ENCODE data around the gene ZNF613.
"Not testable (repeated sequence)": the region's sequence is repeated elsewhere in the genome, so short reads cannot be mapped to it uniquely, and the experiment has no call there.

ZNF613 gene

DNA sequence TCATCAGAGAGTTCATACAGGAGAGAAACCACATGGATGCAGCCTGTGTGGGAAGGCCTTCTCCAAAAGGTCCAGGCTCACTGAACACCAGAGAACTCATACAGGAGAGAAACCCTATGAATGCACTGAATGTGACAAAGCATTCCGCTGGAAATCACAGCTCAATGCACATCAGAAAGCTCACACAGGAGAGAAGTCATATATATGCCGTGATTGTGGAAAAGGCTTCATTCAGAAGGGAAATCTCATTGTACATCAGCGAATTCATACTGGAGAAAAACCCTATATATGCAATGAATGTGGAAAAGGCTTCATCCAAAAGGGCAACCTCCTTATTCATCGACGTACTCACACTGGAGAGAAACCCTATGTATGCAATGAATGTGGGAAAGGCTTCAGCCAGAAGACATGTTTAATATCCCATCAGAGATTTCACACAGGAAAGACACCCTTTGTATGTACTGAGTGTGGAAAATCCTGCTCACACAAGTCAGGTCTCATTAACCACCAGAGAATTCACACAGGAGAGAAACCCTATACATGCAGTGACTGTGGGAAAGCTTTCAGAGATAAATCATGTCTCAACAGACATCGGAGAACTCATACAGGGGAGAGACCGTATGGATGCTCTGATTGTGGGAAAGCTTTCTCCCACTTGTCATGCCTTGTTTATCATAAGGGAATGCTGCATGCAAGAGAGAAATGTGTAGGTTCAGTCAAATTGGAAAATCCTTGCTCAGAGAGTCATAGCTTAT lies 17.7 kb downstream of the ZNF613 start:
- no peak for DNase-seq (ENCODE audit: low read depth)

GRCh38 chr19:51946602-51947001 lies 19.3 kb downstream of the ZNF613 start:
- DNase-seq (ENCODE audit: low read depth): no peak

GRCh38 chr19:51948975-51949374 lies 21.7 kb downstream of the ZNF613 start:
- no peak for DNase-seq (ENCODE audit: low read depth)

- DNase-seq (ENCODE audit: low read depth): not testable (repeated sequence)
These were observed 30.6 kb downstream of the ZNF613 start for GRCh38 chr19:51957846-51958245.

DNA sequence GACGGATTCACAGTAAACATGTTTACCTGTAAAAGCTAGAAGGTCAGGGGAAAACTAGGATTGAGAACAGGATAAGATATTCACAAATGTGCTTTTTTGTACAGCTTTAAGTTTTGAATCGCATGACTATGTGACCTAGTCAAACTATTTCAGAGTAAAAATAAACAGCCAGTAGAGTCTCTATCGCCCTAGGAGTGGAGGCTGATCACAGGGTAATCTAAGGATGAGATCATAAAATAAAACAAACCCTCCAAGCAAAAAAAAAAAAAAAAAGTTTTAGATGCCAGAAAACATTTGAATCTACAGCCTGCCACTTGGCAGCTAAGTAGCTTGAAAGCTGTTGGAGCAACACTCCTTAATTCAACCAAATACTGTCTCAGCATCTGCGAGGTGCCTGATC lies 32.5 kb downstream of the ZNF613 start:
- DNase-seq (ENCODE audit: low read depth): no peak

GRCh38 chr19:51960621-51961233 lies 33.5 kb downstream of the ZNF613 start:
- not testable (repeated sequence) for DNase-seq (ENCODE audit: low read depth)

- no peak for DNase-seq (ENCODE audit: low read depth)
These were observed 38.3 kb downstream of the ZNF613 start for GRCh38 chr19:51965583-51965982.

DNA sequence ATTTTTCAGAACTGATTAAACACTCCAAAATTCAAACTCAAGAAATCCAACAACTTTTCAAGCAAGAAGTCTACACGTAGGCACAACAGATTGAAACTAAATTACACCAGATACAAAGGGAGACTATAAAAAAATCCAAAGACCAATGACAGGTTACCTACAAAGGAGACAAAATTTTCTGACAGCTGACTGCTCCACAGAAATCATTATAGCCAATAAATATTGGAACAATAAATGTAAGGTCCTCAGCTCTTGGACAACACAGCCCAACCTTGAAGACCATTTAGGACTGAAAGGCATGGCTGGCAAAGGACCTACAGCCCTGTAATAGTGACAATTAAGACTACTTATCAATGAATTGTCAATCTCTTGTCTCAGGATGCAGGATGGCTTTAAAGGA lies 43.4 kb downstream of the ZNF613 start:
- no peak for DNase-seq (ENCODE audit: low read depth)

DNA sequence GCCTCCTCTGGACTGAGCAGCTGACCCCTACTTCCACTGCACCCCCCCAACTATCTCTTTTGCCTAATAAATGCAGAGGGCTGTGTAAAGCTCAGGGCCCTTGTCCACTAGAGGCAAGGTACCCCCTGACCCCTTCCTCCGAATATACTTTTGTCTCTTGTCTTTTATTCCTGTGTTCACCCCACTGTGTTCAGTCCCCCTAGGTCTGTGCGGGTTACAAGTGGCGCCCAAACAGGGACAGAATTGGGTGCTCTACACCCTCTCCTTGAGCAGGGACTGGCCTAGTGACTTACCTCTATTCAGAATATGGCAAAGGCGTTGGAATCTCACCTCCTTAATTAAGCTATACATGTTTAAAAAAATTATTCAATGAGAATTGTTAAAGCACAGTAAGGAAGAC lies 44.4 kb downstream of the ZNF613 start:
- no peak for DNase-seq (ENCODE audit: low read depth)

DNA sequence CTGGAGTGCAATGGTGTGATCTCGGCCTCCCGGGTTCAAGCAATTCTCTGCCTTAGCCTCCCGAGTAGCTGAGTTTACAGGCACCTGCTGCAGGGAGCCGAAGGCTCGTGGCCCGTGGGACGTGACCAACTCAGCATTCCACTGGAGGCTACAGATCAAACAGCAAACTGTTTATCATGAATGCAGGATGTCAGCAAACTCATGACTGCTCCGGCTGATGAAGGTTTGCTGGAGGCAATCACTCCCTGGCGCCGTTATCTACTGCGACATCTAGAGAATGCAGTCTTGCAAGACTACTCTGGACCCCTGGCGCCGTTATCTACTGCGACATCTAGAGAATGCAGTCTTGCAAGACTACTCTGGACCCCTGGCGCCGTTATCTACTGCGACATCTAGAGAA lies 48.5 kb downstream of the ZNF613 start:
- not testable (repeated sequence) for DNase-seq (ENCODE audit: low read depth)

GRCh38 chr19:51976852-51977251 lies 49.6 kb downstream of the ZNF613 start:
- DNase-seq (ENCODE audit: low read depth): no peak

- no peak for DNase-seq (ENCODE audit: low read depth)
These were observed 50.1 kb downstream of the ZNF613 start for GRCh38 chr19:51977346-51977745.

- no peak for DNase-seq (ENCODE audit: low read depth)
These were observed 51.6 kb downstream of the ZNF613 start for GRCh38 chr19:51978882-51979281.

DNA sequence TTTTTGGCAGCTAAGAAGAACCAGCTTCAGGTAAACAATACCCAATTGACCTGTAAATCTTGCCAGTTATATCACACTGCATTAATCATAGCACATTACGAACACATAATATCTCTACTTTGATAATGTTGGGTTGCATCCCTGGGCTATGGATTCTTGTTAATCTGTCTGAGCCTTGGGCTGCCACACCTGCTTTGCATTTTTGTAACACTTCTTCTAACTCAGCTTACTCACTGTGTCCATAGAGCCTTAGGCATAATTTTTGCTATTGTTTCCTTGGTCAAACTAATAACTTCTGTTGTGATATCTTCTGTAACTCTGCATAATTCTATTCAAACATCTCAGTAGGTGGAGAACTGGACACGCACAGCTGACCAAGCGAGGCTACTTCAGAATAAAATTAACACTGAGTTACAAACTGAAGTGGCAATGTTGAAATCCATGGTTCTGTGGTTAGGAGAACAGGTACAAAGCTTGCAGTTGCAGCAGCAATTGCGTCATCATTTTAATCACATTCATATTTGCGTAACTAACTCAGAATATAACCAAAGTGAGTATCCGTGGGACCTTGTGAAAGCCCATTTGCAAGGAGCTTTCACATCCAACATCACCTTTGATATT lies 53.0 kb downstream of the ZNF613 start:
- DNase-seq (ENCODE audit: low read depth): no peak

DNA sequence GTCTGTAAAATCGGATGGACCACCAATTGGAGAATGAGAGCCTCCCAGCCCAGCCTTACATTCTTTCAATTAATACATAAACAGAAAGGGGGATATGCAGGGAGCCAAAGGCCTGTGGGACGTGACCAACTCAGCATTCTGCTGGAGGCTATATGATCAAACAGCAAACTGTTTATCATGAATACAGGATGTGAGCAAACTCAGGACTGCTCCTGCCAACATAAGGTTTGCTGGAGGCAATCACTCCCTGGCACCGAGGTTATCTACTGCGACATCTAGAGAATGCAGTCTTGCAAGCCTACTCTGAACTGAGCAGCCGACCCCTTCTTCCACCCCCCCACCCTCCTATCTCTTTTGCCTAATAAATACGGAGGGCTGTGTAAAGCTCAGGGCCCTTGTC lies 53.7 kb downstream of the ZNF613 start:
- not testable (repeated sequence) for DNase-seq (ENCODE audit: low read depth)

DNA sequence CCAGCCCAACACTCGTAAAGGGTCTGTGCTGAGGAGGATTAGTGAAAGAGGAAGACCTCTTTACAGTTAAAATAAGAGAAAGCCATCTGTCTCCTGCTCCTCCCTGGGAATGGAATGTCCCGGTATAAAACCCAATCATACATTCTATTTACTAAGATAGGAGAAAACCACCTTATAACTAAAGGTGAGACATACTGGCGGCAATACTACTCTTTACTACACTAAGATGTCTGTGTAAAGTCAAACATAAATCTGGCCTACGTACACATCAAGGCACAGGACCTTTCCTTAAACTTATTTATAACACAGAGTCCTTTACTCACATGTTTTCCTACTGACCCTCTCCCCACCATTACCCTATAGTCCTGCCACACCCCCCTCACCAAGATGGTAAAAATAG lies 56.1 kb downstream of the ZNF613 start:
- DNase-seq (ENCODE audit: low read depth): no peak

DNA sequence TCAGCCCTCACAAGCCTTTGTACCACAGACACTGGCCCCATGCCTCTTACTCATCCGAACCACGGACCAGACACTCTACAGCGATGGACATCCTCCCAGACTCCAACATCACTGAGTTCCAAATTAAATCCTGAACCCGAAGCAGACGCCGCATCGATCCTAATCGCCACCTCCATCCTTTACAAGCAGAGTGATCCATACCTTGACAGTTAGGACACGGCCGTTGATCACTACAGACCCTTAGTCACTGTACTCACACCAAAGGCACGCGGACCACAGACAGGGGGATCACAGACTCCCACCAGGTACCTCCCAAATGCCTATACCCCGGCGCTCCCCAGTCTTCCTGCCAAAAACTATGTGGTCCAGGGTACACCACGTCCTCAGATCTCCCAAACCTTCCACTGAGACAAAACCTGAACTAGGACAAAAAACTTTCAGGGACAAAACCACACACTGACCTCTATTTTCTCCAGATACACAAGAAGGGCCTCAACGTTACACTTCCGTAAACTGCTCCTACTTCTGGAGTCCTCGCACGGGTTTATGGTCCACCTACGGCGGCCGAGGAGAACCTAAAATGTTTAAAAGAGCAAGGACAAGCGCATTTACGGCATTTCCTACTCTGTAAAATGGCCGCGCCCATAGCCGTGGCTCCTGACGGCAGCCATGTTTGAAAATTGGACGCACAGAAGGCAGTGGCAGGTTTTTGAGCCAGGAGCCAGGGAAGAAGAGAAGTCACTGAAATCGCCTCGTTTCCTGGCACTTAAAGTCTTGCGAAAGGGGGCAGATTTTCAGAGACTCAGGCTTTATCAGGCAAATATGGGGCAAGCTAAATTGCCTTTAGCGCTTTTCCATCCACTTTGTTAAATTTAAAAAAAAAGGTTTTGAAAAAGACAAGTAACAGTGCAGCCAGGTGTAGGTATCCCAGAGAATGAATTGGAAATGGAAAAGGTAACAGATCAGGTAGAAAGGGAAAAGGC lies 59.3 kb downstream of the ZNF613 start, which contains the start of gene ZNF350:
Gene ZNF350 (minus strand): TSS at position 532 of the 983 bp plus-strand sequence. CDS start 12,480 bp downstream, outside the sequence.
- DNase-seq (ENCODE audit: low read depth): peak; percentile 76

DNA sequence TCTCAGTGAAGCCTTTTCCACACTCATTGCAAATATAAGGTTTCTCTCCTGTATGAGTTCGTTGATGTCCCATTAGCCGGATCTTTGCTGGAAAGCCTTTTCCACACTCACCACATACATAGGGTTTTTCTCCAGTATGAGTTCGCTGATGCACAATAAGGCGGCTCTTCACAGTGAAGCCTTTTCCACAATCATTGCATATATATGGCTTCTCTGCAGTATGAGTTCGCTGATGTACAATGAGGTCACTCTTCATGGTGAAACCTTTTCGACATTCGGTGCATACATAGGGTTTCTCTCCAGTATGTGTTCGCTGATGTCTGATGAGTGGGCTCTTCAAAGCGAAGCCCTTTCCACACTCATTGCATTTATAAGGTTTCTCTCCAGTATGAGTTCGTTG lies 66.2 kb downstream of the ZNF613 start:
- DNase-seq (ENCODE audit: low read depth): no peak

- DNase-seq (ENCODE audit: low read depth): no peak
These were observed 66.9 kb downstream of the ZNF613 start for GRCh38 chr19:51994048-51994644.

Data from activated T-cell treated with anti-CD3 and anti-CD28 coated beads for 48 hours (primary cell).